HG03280 (cell line): ENCODE results near the gene NT5DC2.

ENCODE experiments used
- ATAC-seq: cut with Tn5 transposase; IDR thresholded peaks from one replicate; pipeline ENCODE4 v1.9.1; 2021; ENCODE audit warnings: mild to moderate bottlenecking, moderate library complexity; ENCODE audit not compliant: unreplicated experiment

The NT5DC2 gene

GRCh38 chr3:52533623-52534280 lies at the start of gene NT5DC2:
NT5DC2 (minus strand) TSS chr3:52533857; CDS start chr3:52533737, 120 bp downstream.
- peak; percentile 44 for ATAC-seq

- ATAC-seq, result no peak
These were observed 40.7 kb upstream of the NT5DC2 start for GRCh38 chr3:52574056-52574965.

- ATAC-seq, result no peak
These were observed 38.6 kb upstream of the NT5DC2 start for GRCh38 chr3:52572221-52572620.

GRCh38 chr3:52570076-52570475 lies 36.4 kb upstream of the NT5DC2 start:
- no peak for ATAC-seq

- no peak for ATAC-seq
These were observed 34.4 kb upstream of the NT5DC2 start for GRCh38 chr3:52568069-52568468.

GRCh38 chr3:52563984-52564383 lies 30.3 kb upstream of the NT5DC2 start:
- no peak for ATAC-seq

- ATAC-seq, result no peak
These were observed 27.5 kb upstream of the NT5DC2 start for GRCh38 chr3:52561028-52561747.

GRCh38 chr3:52558436-52558835 lies 24.8 kb upstream of the NT5DC2 start:
- no peak for ATAC-seq

- ATAC-seq, result no peak
These were observed 23.6 kb upstream of the NT5DC2 start for GRCh38 chr3:52557011-52557960.

- ATAC-seq, result no peak
These were observed 21.4 kb upstream of the NT5DC2 start for GRCh38 chr3:52555056-52555455.

- ATAC-seq, result no peak
These were observed 20.5 kb upstream of the NT5DC2 start for GRCh38 chr3:52554026-52554755.

GRCh38 chr3:52552089-52552488 lies 18.4 kb upstream of the NT5DC2 start:
- ATAC-seq, result no peak

GRCh38 chr3:52551118-52551517 lies 17.5 kb upstream of the NT5DC2 start:
- no peak for ATAC-seq

GRCh38 chr3:52547143-52547542 lies 13.5 kb upstream of the NT5DC2 start:
- no peak for ATAC-seq

GRCh38 chr3:52546111-52546901 lies 12.6 kb upstream of the NT5DC2 start:
- ATAC-seq, result no peak

GRCh38 chr3:52544937-52545336 lies 11.3 kb upstream of the NT5DC2 start:
- no peak for ATAC-seq

GRCh38 chr3:52541050-52541449 lies 7.4 kb upstream of the NT5DC2 start:
- ATAC-seq, result no peak

- ATAC-seq, result no peak
These were observed 5.5 kb upstream of the NT5DC2 start for GRCh38 chr3:52539010-52539653.
